Mesothelial cell of epicardium (in vitro differentiated cells): ENCODE measurements around the gene BPIFB6. TPM values are rescaled to one million over a fixed set of nuclear protein-coding genes. Genes with fewer than 3 reads are reported as not detected.

ENCODE experiments used
- DNase-seq, 2 experiments: peaks; one replicate each; pipeline ENCODE4 v3.0.0; 2021; ENCODE audit warnings: low spot score in 2 of 2; ENCODE audit not compliant: unreplicated experiment in 2 of 2
- H3K27ac Mint-ChIP-seq: 2 replicates; pipeline ENCODE4 v1.8.0; 2021; ENCODE audit warnings: mixed read lengths
- H3K27me3 Mint-ChIP-seq: 2 replicates; pipeline ENCODE4 v1.8.0; 2021; ENCODE audit warnings: low read depth, mixed read lengths
- H3K36me3 Mint-ChIP-seq: 2 replicates; pipeline ENCODE4 v1.8.0; 2021; ENCODE audit warnings: mixed read lengths
- H3K4me1 Mint-ChIP-seq: 2 replicates; pipeline ENCODE4 v1.8.0; 2021; ENCODE audit warnings: mixed read lengths
- H3K4me3 Mint-ChIP-seq: 2 replicates; pipeline ENCODE4 v1.8.0; 2021; ENCODE audit warnings: mild to moderate bottlenecking, moderate library complexity, mixed read lengths
- H3K9me3 Mint-ChIP-seq: 2 replicates; pipeline ENCODE4 v1.8.0; 2021; ENCODE audit warnings: mixed read lengths
- total RNA-seq: library from RNA; stranded (reverse); gene quantifications from 3 replicates; pipeline ENCODE4 v1.2.1, GENCODE V29; 2021
- TF ChIP-seq, protein P1 (sequence below): fragments of 200-600 bp; sonication (generic); IDR thresholded peaks from one replicate; pipeline ENCODE4 v1.5.0; 2021; ENCODE audit warnings: antibody characterized with exemption; ENCODE audit not compliant: unreplicated experiment

Gene BPIFB6
- total RNA-seq, 1 donor from 2014 or later: not detected

GRCh38 chr20:33009214-33010132 lies 22.0 kb upstream of the BPIFB6 start:
- H3K27me3 Mint-ChIP-seq: peaks cover 27% of the 10 kb centered on the region
- TF ChIP-seq, protein P1, sequence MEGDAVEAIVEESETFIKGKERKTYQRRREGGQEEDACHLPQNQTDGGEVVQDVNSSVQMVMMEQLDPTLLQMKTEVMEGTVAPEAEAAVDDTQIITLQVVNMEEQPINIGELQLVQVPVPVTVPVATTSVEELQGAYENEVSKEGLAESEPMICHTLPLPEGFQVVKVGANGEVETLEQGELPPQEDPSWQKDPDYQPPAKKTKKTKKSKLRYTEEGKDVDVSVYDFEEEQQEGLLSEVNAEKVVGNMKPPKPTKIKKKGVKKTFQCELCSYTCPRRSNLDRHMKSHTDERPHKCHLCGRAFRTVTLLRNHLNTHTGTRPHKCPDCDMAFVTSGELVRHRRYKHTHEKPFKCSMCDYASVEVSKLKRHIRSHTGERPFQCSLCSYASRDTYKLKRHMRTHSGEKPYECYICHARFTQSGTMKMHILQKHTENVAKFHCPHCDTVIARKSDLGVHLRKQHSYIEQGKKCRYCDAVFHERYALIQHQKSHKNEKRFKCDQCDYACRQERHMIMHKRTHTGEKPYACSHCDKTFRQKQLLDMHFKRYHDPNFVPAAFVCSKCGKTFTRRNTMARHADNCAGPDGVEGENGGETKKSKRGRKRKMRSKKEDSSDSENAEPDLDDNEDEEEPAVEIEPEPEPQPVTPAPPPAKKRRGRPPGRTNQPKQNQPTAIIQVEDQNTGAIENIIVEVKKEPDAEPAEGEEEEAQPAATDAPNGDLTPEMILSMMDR: no peak
- H3K27ac Mint-ChIP-seq: no peak overlapping the region
- no peaks in the 10 kb centered on the region for H3K36me3 Mint-ChIP-seq
- no peaks in the 10 kb centered on the region for H3K4me1 Mint-ChIP-seq
- no peak overlapping the region for H3K4me3 Mint-ChIP-seq
- no peak for DNase-seq
- H3K9me3 Mint-ChIP-seq: peaks cover 4% of the 10 kb centered on the region

GRCh38 chr20:33010133-33010504 lies 21.3 kb upstream of the BPIFB6 start:
- no peak overlapping the region for H3K4me3 Mint-ChIP-seq
- no peak overlapping the region for H3K27ac Mint-ChIP-seq
- no peak for DNase-seq
- TF ChIP-seq, protein P1: no peak
- H3K27me3 Mint-ChIP-seq: peaks cover 33% of the 10 kb centered on the region
- peaks cover 3% of the 10 kb centered on the region for H3K9me3 Mint-ChIP-seq
- H3K4me1 Mint-ChIP-seq: no peaks in the 10 kb centered on the region
- no peaks in the 10 kb centered on the region for H3K36me3 Mint-ChIP-seq

DNA sequence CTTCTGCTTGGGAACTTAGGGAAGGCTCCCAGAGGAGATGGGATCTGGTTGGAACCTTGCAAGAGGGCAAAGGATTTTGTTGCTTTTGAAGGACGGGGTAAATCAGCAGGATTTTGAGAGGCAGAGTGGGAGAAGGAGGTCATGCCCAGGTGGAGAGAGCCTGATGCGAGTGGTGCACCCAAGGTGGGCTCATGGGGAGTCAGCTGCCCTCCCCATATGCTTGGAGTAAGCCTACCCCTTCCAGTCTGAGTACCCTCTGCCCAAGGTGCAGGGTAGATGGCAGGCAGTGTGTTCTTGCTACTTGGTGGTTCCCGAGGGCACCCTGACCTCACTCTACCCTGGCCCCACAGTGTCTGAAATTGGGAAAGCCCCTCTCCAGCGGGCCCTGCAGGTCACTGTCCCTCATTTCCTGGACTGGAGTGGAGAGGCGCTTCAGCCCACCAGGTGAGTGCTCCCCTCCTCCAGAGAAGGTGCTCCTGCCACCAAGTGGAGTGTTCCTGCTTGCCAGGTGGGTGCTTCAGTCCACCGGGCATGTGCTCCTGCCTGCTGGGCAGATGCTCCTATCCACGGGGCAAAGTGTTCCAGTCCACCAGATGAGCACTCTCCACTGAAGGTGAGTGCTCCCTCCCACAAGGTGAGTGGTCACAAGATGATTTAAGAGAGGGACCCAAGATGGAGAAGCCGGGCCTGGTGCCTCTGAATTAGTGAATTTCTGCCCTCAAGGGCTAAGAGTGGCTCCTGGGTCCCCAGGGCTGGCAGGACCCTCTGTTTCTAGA lies 20.6 kb upstream of the BPIFB6 start:
- Mint-ChIP-seq H3K9me3 (no peaks in the 10 kb centered on the region), H3K4me3 (no peak overlapping the region), H3K27me3 (peaks cover 39% of the 10 kb centered on the region), H3K36me3 (no peaks in the 10 kb centered on the region), H3K4me1 (no peaks in the 10 kb centered on the region), H3K27ac (no peak overlapping the region)
- DNase-seq: no peak
- TF ChIP-seq, protein P1: no peak

DNA sequence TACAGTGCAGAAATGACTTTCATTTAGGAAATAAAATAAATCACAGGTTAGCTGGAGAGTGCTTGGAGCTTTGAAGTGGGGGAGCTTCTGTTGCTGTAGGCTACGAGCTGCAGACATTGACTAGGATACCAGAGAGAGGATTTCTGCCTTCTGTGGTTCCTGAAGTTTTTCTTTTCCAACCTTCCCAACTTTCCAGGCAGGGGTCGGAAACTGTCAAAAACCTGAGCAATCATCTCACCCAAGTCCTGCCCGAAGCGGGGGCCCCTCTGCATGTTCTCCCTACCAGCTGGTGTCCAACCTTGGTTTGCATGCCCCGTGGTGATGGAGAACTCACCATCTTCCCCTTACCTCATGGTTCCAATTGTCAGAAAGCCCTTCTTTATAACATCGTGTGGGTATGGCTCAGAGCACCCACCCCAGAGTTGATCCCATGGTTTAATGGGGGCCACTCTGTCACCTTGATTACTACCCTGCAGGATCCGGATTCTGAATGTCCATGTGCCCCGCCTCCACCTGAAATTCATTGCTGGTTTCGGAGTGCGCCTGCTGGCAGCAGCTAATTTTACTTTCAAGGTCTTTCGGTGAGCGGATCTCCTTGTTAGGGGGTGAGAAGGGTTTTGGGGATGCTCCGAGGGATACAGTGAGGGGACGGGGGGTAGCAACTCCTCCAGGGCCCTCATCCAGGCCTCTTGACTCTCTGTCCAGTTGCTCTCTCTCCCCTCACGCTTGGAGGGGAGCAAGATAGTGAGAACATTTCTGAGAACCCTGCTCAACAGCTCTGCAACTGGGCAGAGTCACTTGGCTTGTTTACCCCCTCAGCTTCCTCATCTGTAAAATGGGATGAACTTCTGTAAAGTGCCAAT lies 18.9 kb upstream of the BPIFB6 start:
- no peaks in the 10 kb centered on the region for H3K9me3 Mint-ChIP-seq
- H3K4me1 Mint-ChIP-seq: no peaks in the 10 kb centered on the region
- peaks cover 50% of the 10 kb centered on the region for H3K27me3 Mint-ChIP-seq
- TF ChIP-seq, protein P1: no peak
- no peak for DNase-seq
- no peak overlapping the region for H3K4me3 Mint-ChIP-seq
- H3K27ac Mint-ChIP-seq: no peak overlapping the region
- H3K36me3 Mint-ChIP-seq: no peaks in the 10 kb centered on the region

DNA sequence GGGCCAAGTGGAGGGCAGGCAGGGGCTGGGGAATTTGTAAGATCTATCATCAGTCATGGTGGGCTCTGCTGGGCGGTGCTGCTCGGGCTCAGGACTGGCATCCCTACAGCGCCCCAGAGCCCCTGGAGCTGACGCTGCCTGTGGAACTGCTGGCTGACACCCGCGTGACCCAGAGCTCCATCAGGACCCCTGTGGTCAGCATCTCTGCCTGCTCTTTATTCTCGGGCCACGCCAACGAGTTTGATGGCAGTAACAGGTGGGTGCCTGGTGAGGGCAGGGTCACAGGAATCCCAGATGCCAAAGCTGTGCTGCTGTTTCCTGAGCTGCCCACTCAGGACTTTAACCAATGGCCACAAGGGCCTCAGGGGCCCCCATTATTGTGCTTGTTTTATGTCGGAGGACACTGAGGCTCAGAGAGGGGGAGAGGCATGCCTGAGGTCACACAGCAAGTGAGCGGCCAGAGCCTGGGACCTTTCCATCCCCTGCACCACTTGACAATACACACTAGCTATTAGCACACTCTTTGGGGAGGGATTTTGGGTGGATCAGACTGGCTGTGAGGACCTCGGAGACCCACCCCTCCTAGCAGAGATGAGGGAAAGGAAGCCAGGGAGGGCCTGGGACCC lies 17.6 kb upstream of the BPIFB6 start:
- TF ChIP-seq, protein P1: no peak
- Mint-ChIP-seq H3K9me3 (no peaks in the 10 kb centered on the region), H3K27me3 (peaks cover 53% of the 10 kb centered on the region), H3K36me3 (no peaks in the 10 kb centered on the region), H3K4me3 (no peak overlapping the region), H3K4me1 (no peaks in the 10 kb centered on the region), H3K27ac (no peak overlapping the region)
- DNase-seq: no peak
